Raji (cell line): ENCODE measurements around the gene BTK.

Experiments
- POLR2A ChIP-seq: IDR thresholded peaks from 2 replicates; pipeline ENCODE4 v1.6.1; 2011; ENCODE audit warnings: low read depth, low read length, control low read depth; ENCODE audit not compliant: insufficient read depth

The BTK gene

GRCh38 chrX:101407167-101407747 is 21.3 kb upstream of the BTK start:
- TF ChIP-seq POLR2A: no peak

GRCh38 chrX:101399825-101400224 is 13.8 kb upstream of the BTK start:
- TF ChIP-seq POLR2A: no peak

GRCh38 chrX:101398694-101399093 is 12.7 kb upstream of the BTK start:
- no peak for TF ChIP-seq POLR2A

- TF ChIP-seq POLR2A: no peak
These were observed 11.8 kb upstream of the BTK start for GRCh38 chrX:101397779-101398178.

GRCh38 chrX:101395789-101396188 is 9.8 kb upstream of the BTK start:
- TF ChIP-seq POLR2A: no peak

- TF ChIP-seq POLR2A: no peak
These were observed 8.4 kb upstream of the BTK start for GRCh38 chrX:101394372-101394771.

- no peak for TF ChIP-seq POLR2A
These were observed 7.7 kb upstream of the BTK start for GRCh38 chrX:101393530-101394305.

- TF ChIP-seq POLR2A: no peak
These were observed 5.8 kb upstream of the BTK start for GRCh38 chrX:101391831-101392230.

- peak; percentile 83 for TF ChIP-seq POLR2A
These were observed 4.9 kb upstream of the BTK start, which contains the start of gene RPL36A for GRCh38 chrX:101390664-101391525. Gene RPL36A (plus strand): TSS chrX:101391011. CDS start chrX:101391044, 33 bp downstream.

- no peak for TF ChIP-seq POLR2A
These were observed 2.6 kb upstream of the BTK start for GRCh38 chrX:101388604-101389003.

GRCh38 chrX:101386542-101386885 is 523 bp upstream of the BTK start:
- TF ChIP-seq POLR2A: no peak

GRCh38 chrX:101385026-101385684 is 836 bp downstream of the BTK start:
- TF ChIP-seq POLR2A: peak; percentile 23; the same call in 1 of the 2 replicates

- no peak for TF ChIP-seq POLR2A
These were observed 2.2 kb downstream of the BTK start for GRCh38 chrX:101383679-101384205.

GRCh38 chrX:101377547-101377946 is 8.4 kb downstream of the BTK start:
- no peak for TF ChIP-seq POLR2A
